HL-60/S4 (cell line): ENCODE data around the gene GSK3B.
"Not testable (repeated sequence)": the region's sequence is repeated elsewhere in the genome, so short reads cannot be mapped to it uniquely, and the experiment has no call there.

Experiments
- in situ Hi-C: fragments of 300-500 bp; cut with MboI; formaldehyde crosslinking; loops from 2 replicates; pipeline ENCODE4 v1.14.3; 2022; ENCODE audit warnings: low sequenced_read_pairs

The GSK3B gene

DNA sequence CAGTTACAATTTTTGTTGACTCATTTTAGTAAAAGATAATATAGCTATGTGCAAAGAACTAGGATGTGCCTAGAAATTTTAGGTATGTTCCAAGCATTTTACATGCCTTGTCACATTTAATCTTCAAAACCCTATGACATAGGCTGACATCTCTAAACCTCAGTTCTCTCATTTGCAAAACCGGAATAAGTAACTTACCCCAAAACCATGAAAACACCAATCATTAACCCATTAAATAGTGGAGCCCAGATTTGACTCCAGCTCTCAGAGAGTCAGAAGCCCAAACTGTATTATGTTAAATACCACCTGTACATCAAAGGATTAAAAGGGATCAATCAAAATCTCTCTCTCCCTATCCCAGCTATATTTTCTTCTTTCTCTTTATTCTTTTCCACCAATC is 36.6 kb downstream of the GSK3B start:
- in situ Hi-C loops, result no loop called here

DNA sequence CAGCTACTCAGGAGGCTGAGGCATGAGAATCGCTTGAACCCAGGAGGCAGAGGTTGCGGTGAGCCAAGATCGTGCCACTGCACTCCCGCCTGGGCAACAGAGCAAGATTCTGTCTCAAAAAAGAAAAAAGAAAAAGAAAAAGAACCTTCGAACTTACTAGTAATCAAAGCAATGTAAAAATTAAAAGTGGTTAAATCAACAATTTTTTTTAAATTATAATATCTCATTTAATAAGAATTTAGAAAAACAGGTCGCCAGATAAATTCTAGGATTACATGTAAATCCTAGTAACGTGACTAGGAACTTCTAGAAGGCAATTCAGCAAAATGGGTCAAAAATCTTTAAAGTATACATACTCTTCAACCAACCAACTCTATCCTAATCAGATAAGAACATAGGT is 37.2 kb downstream of the GSK3B start:
- in situ Hi-C loops, result no loop called here

- in situ Hi-C loops, result not testable (repeated sequence)
These were observed 40.6 kb downstream of the GSK3B start for GRCh38 chr3:120053647-120054046.

- in situ Hi-C loops, result no loop called here
These were observed 41.6 kb downstream of the GSK3B start for GRCh38 chr3:120052677-120053076.

DNA sequence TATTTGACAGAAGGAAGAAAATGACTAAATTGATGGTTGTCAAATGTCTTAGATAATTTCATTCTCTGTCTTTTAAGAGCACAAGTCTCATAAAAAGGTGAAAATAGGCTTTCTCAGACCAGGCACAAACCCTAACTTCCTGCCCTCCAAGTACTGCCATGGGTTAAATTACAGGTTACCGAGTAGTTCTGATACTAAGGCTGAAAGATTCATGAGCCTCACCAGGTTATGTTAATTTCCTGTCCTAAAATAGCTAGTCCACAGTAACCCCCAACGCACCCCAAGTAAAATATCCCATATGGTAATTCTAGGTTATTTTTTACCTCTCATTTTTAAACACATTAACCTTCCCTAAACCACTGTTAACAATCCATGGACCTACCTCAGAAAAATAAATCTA is 42.0 kb downstream of the GSK3B start:
- in situ Hi-C loops, result no loop called here

- in situ Hi-C loops, result not testable (repeated sequence)
These were observed 42.7 kb downstream of the GSK3B start for GRCh38 chr3:120051570-120051969.

DNA sequence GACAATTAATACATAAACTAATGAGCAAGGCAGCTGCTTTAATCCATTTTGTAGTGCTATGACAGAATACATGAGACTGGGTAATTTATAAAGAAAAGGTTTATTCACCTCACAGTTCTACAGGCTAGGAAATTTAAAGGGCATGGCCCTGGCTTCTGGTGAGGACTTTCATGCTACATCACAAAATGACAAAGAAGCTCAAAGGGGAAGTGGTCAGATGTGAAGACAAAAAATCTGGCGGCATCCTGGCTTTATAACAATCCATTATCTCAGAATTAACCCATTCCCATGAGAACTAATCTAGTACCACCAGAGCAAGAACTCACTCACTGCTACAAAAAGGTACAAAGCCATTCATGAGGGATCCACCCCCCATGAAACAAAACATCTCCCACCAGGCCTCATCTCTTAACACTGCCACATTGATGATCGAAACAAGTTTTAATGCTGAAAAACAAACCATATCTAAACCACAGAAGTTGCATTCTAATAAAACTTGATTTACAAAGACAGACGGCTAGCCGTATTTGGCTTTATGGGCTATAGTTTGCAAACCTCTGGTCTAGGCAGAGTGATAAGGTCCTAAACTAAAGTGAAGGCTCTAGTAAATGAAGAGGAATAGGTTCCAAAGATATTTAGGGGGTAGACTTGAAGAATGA is 44.2 kb downstream of the GSK3B start:
- in situ Hi-C loops, result no loop called here

GRCh38 chr3:120049072-120049471 is 45.2 kb downstream of the GSK3B start:
- in situ Hi-C loops, result no loop called here

DNA sequence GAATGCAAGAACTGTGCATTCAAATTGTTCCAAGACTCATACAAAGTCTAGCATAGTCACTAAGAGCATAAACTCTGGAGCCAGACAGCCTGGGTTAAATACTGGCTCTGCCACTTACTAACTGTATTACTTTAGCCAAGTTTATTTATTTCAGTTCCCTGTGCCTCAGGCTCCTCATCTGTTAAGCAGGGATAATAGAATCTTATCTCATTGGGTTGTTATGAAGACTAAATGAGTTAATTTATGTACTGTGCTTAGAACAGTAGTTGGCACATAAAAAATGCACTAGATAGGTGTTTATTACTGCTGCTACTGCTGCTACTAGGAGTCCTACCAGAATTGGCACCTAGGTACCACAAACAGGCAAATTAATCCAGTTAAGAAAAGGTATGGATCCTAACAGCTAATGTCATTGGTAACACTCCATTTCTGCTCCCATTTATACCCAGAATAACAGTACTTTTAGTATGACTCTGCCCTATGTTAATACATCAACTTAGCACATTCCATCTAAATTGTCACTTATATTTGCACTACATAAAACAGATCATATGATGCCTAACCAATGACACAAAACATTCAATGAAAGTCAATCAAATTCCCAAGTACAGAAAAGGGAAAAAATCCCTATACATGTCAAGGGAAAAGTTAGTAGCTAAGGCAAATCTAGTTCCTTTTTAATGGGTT is 45.7 kb downstream of the GSK3B start:
- in situ Hi-C loops, result no loop called here

- in situ Hi-C loops, result no loop called here
These were observed 46.6 kb downstream of the GSK3B start for GRCh38 chr3:120047686-120048085.

DNA sequence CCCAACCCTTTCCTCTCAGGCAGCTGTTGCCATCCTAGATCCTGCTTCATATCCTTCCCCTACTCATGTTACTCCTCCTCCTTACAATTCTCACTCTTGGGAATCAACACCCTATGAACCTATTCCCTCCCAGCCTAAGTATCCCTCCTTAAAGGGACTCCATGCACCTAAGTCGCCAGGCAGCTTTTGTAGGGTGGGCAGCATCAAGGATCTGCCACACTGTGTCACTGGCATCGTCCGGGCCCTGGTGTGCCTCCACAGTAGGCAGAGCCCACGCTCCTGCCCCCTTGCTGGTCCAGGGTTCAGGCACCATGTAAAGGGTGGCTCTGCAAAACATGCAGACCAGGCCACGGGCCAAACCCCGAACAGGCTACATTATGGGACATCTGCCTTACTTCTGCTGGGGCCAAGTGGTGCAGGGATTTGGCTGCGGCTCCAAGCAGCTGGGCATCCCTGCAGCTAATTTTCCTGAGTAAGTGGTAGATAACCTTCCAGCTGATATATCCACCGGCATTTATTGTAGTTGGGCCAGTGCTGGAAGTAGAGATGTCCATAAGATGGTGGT is 53.4 kb downstream of the GSK3B start:
- in situ Hi-C loops, result no loop called here

DNA sequence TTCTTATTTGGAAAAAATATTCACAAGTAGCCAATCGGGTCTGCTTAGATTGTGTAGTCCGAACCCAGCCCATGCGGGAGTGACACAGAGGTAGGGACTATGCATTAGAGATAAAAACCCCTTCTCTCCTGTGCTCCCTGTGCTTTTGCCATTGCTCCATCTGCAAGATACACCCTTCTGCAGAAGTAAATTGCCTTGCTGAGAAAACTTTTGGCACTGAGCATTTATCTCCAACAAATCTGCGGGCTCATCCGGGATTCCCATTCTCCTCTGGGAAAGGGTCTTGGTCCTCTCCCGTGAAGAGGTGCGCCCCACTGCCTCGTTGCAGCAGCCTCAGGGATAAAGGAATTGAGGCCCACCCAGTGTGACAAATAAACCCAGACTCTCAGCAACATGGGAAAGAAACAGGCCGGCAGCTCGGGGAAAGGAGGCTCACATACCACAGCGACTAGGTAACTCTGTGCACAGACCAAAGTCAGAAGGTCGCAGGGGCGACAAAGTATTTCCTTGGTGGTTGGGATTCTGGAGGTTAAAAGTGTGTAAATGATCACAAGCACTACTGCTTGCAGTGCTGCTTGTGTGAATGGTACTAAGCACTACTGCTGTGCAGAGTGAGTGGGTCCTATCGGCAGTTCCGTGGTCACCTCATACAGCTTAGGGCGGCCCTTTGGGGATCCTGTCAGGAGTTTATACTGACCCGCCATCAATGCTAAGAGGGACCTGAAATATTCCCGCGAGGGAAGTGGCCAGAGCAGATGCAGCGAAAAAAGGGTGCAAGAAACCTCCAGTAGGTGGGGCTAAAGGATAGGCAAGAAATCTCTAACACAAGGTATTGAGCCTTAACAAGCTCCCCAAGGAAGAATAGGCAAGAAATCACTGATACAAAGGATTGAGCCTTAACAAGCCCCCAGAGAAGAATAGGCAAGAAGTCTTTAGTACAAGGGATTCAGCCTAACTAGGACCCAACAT is 54.3 kb downstream of the GSK3B start:
- in situ Hi-C loops, result no loop called here

DNA sequence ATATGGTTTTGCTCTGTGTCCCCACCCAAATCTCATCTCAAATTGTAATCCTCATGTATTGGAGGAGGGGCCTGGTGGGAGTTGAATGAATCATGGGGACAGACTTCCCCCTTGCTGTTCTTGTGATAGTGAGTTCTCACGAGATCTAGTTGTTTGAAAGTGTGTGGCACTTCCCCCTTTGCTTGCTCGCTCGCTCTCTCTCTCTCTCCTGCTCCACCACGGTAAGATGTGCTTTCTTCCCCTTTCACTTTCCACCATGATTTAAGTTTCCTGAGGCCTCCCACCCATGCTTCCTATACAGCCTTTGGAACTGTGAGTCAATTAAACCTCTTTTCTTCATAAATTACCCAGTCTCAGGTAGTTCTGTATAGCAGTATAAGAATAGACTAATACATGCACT is 60.7 kb downstream of the GSK3B start:
- in situ Hi-C loops, result no loop called here

- in situ Hi-C loops, result no loop called here
These were observed 62.7 kb downstream of the GSK3B start for GRCh38 chr3:120031561-120031960.

GRCh38 chr3:120029749-120030148 is 64.5 kb downstream of the GSK3B start:
- in situ Hi-C loops, result no loop called here

DNA sequence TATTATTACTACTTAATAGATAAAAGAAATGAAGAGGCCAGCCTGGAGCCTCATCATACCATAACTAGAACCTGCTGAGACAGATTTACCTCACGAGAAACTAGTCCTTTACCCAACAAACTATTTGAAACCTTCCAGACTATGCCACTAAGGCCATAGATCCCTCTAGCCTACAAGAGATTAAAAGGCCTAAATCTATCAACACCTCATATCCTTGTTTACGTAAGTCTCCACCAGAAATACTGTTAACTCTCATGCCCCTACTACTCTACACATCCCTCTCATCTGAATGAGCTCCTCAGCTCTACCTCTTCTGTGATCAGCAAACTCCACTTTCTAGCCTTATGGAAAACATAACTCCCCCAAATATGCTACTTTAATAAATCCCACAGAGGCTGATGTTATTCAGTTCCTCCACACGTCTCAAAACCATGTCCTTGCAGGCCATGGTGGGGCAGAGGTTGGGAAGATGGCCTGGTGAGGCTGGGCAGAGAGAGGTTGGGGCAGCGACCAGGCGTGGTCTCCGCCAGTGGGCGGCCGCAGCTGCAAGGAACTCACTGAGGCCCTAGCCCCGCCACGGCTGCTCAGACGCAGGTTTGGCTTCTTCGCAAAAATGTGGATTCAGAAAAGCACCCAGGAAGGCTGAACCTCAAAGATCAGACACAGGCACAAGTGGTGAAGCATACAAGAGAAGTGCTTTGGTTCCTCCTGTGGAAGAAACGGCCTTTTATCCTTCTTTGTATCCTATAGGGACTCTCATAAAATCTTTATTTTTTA is 65.8 kb downstream of the GSK3B start:
- in situ Hi-C loops, result no loop called here

DNA sequence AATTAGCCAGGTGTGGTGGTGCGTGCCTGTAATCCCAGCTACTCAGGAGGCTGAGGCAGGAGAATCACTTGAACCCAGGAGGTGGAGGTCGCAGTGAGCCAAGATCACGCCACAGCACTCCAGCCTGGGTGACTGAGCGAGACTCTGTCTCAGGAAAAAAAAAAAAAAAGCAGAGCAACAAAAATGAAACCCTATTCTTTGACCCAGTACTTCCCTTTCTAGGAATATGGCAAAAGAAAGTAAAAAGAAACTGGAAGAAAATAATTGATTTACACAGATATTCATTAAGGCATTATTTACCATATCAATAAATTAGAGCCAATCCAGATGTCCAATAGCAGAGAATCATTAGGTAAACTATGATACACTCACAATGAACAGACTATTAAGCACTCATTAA is 67.0 kb downstream of the GSK3B start:
- in situ Hi-C loops, result no loop called here

GRCh38 chr3:120025520-120025919 is 68.7 kb downstream of the GSK3B start:
- in situ Hi-C loops, result no loop called here

DNA sequence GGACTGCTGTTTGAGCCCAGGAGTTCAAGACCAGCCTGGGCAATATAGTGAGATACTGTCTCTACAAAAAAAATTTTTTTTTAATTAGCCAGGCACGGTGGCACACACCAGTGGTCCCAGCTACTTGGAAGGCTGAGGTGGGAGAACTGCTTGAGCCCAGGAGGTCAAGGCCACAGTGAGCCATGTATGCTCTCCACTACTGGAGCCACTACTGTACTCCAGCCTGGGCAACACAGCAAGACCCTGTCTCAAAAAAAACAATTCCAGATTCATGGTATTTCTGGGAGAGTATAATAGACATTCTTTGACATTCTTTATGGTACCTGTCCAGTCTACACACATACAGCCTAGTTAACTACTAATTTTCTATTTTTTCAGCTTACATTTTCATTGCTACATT is 70.1 kb downstream of the GSK3B start:
- in situ Hi-C loops, result no loop called here

- in situ Hi-C loops, result no loop called here
These were observed 71.5 kb downstream of the GSK3B start for GRCh38 chr3:120022729-120023128.

- in situ Hi-C loops, result no loop called here
These were observed 72.7 kb downstream of the GSK3B start for GRCh38 chr3:120021523-120021922.
